GM19193 (cell line): ENCODE results near the gene GNB2.

Experiments used
- POLR2A ChIP-seq: IDR thresholded peaks from 4 replicates; pipeline ENCODE4 v1.6.1; 2011; ENCODE audit not compliant: insufficient read depth, insufficient read length; ENCODE audit errors: extremely low read depth

The GNB2 gene

DNA sequence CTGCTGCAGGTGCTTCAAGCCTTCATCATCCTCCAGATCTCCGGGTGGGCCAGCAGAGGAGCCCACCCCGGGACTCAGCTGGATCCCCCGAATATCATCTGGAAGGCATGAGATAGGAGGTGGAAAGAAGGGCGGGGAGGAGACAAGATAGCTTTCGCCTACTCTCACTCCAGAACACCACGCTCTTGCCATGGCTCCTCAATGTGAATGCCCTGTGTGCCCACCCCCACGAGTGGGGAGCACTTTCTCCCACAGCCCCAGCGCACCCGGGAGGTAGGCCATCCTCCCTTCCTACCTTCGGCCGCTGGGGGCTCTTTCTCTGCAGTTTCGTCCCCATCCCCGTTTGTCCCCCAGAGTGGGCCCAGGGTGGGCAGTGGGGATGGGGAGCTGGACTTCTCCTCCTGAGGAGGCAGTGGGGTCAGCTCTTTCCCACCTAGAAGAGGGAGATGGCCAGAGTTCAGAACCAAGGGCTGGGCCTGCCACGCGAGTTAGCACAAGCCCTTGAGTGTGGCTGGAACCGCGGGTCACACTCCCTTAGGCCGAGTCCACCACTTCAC, 11.6 kb downstream of the GNB2 start:
- no peak for TF ChIP-seq POLR2A

DNA sequence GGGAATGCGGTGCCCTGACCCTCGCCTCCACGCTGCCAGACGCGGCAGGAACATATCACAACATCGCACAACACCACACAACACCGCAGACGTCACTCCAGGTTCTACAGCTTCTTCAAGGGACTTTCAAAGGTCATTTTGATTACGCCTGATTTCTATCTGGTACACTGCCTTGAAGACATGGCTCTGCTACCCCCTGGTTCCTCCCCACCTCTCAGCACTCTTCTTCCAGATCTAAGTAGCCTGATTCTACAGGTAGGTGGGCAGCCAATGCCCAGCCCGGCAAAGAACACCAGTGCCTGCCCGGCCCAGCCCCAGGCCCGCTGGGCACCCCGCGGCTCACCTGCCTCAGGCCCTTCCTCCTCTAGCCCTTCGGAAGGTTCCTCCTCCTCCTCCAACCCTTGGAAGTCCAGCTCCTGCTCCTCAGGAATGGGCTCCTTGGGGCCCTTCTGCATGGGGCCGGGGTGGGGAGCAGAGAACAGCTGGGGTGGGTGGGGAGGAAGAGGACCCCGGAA, 12.1 kb downstream of the GNB2 start:
- no peak for TF ChIP-seq POLR2A

GRCh38 chr7:100686201-100686821, 12.8 kb downstream of the GNB2 start:
- no peak for TF ChIP-seq POLR2A

GRCh38 chr7:100686822-100687211, 13.3 kb downstream of the GNB2 start:
- TF ChIP-seq POLR2A, result no peak

DNA sequence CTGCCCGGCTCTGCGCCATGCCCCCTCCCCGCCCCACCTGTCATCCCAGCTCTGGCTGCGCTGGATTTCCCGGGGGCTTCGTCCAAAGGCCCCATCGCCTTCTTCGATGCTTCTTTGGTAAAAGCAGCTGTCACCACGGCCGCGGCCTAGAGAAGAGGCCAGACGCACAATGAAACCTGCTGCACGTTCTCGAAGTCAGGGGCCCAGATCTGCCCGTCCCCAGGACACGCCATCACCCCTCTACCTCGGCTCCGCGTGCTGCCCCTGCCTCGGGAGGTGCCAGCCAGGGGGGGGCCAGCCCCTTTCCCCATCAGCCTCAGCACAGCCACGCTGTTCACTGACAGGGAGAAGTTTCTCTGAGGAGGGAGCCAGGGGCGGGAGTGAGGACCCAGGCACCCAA, 13.7 kb downstream of the GNB2 start:
- TF ChIP-seq POLR2A, result no peak

DNA sequence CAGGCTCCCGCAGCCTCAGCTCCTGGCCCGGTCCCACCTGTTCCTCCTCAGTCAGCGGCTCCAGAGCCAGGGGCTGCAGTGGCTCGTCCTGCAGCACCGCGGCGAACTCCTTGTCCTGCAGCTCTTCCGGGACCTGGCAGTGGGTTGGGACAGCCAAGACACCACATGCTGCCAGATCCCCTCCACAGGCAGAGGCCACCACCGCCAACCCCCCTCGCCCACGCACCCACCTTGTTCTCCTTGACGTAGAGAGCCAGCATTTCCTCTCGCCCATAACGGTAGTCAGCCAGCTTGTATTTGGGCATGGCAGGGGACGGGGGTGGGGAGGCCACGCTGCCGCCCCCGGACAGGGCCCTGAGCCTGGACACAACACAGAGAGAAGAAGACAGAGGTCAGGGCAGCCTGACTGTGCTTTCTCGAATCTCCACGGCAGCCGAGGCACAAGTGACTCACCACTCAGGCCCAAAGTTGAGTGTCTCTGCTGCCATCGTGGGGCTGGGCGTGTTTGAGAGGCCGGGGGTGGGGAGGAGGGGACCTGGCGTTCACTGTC, 14.3 kb downstream of the GNB2 start:
- TF ChIP-seq POLR2A, result no peak

GRCh38 chr7:100688326-100688860, 14.9 kb downstream of the GNB2 start:
- no peak for TF ChIP-seq POLR2A

- TF ChIP-seq POLR2A, result no peak
Measured at GRCh38 chr7:100689230-100690135, 15.9 kb downstream of the GNB2 start.

DNA sequence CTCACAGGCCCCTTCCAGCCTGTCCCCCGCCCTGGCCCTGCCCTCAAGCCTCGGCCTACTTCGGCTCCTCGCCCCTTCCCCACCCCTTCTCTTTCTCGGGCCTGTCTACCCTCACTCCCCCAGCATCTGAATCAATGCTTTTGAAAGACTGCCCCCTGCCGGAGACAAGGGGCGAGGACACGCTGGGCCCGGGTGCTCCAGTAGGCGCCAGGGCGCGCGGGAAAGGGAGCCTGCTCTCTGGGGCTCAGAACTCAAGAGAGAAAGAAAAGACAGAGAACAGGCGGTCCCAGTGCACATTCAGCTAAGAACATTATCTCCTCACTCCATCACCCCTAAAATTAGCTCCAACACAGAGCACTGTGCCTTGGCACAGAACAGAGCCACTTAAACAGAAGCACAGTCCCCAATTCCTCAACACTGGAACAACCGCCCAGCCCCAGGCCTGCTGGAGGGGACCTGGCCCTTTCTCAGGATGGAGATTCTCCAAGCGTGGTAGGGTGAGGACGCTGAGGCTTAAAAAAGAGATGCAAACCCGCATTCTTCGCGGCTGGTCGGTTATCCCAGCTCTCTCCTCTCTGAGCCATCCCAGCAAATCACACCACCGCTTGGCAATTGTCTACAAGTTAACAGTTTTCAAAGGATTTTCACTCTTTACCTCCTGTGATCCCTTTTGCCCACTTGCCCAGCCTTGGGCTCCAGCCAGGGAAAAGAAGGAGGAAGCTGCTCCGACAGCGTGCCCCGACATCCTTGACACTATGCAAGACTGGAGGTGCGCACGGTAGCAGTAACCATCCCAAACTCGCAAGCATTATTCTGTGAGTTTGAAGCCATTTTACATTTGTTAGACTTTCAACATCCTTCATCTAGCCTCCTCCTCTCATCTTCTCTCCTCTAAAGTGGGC, 18.4 kb downstream of the GNB2 start:
- no peak for TF ChIP-seq POLR2A

DNA sequence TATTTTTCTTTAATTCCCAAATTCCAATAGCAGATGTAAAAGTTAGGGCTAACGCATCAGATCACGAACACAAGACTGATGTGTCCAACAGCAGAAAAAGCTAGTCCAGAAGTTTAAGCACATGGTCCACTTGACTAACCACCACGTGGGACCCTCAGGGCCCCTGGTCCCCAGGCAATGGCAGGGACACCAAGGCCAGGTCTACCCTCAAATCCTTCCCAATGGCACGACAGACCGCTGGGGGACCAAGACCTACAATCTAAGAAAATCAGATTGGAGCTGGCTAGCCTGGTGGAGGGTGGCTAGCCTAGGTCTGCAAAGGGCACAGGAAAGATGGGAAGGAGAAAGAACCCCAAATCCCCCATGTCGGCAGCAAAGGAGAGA, 19.0 kb downstream of the GNB2 start:
- no peak for TF ChIP-seq POLR2A

DNA sequence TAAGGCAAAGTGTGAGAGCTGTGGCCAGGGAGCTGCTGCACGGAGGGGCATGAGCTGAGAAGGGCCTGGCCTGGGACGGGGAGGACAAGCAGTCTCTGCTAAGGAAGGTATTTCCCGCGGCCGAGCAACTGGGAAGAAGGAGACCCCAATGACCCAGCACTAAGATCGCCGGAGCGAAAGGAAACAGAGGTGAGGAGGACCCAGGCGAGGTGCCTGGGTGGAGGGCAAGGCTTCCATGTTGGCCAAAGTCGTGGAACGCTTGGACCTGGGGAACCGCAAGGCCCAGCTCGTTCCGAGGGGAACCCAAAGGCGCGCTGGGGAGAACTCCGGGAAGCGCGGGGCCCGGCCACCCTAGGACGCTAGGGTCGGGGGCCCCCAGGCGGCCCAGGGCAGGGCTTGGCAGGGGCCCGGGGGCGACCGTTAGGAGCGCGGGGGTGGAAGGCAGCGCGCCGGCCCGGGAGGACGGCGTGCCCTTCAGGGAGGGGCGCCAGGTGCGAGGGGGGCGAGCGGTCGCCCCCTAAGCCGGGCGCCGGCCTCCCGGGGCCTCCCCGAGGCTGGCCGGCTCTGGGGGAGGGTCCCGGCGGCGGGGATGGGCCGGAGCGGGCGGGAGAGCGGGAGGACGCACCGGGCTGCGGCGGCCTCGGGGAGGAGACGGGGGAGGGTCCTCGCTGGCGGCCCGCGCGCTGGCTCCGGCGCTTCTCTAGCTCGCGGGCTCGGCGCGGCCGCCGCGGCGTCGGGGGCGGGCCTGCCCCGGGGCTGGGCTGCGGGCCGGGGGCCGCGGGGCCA, 20.0 kb downstream of the GNB2 start:
- TF ChIP-seq POLR2A, result no peak

DNA sequence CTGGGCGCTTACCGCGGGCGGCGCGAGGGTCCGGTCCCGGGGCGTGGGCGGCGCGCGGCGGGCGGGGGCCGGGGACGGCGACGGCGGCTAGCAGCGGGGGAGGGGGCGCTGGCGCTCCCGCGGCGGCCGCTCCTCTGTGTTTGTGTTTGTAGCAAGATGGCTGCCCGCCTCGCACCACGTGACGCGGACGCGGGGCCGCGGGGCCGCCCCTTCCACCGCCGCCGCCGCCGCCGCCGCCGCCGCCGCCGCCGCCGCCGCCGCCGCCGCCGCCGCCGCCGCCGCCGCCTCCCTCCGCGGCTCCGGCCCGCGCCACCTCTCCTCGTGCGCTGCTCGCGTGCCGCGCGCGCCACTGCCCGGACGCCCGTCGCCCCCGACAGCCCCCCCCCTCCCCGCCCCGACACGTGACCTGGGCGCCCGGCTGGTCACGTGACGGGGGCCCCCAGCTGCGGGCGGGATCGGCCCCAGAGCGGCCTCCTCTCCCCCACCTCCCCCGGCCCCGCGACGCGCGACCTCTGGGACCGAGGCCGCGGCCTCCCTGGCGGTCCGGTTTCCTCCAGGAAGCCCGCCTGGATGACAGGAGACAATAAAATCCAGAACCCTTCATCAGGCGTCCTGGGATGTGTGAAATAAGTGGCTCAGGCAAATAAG, 20.7 kb downstream of the GNB2 start, which contains the start of gene GIGYF1:
TSS of gene GIGYF1 (minus strand) at position 153 of the 648 bp plus-strand sequence. CDS start 6,012 bp downstream, outside the sequence.
- TF ChIP-seq POLR2A, result no peak

DNA sequence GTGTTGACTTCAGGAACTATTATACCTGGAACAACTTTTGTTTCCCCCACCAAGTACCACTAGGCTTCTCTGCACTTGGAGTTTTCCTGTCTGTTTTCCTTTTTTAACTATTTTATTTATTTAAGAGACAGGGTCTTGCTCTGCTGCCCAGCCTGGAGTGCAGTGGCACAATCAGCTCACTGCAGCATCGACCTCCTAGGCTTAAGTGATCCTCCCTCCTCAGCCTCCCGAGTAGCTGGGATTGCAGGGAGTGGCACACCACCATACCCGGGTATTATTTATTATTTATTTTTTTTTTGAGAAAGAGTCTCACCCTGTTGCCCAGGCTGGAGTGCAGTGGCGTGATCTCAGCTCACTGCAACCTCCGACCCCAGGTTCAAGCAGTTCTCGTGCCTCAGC, 22.6 kb downstream of the GNB2 start:
- TF ChIP-seq POLR2A, result no peak

GRCh38 chr7:100699018-100699417, 25.5 kb downstream of the GNB2 start:
- no peak for TF ChIP-seq POLR2A
